Fibroblast of skin of abdomen (primary cell): ENCODE results near the gene TSTD1.
A peak's percentile ranks its signal among the peaks of the same experiment; 100 is the strongest.
"Not testable (repeated sequence)": the region's sequence is repeated elsewhere in the genome, so short reads cannot be mapped to it uniquely, and the experiment has no call there.

Experiments used
- DNase-seq: peaks from one replicate; pipeline ENCODE4 v3.0.0-alpha.2; 2013

The TSTD1 gene

DNA sequence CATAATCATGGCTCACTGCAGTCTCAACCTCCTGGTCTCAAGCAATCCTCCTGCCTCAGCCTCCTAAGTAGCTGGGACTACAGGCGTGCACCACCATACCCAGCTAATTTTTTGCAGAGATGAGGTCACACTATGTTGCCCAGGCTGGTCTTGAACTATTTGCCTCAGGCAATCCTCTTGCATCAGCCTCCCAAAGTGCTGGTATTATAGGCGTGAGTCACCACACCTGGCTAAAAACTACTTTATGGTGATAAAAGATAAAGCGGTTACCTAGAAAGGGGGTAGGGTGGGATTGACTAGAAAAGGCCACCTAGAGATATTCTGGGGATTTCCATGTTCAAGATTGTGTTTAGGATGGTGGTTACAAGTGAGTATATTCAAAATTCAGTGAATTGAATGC is 5.0 kb downstream of the TSTD1 start:
- no peak for DNase-seq

GRCh38 chr1:161032409-161032808 is 6.4 kb downstream of the TSTD1 start:
- DNase-seq, result no peak

- no peak for DNase-seq
These were observed 6.9 kb downstream of the TSTD1 start for GRCh38 chr1:161031874-161032273.

DNA sequence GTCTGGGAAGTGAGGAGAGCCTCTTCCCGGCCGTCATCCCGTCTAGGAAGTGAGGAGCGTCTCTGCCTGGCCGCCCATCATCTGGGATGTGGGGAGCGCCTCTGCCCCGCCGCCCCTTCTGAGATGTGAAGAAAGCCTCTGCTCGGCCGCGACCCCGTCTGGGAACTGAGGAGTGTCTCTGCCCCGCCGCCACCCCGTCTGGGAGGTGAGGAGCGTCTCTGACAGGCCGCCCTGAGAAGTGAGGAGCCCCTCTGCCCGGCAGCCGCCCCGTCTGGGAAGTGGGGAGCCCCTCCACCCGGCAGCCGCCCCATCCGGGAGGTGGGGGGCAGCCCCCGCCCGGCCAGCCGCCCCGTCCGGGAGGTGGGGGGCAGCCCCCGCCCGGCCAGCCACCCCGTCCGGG is 9.3 kb downstream of the TSTD1 start:
- DNase-seq, result not testable (repeated sequence)

DNA sequence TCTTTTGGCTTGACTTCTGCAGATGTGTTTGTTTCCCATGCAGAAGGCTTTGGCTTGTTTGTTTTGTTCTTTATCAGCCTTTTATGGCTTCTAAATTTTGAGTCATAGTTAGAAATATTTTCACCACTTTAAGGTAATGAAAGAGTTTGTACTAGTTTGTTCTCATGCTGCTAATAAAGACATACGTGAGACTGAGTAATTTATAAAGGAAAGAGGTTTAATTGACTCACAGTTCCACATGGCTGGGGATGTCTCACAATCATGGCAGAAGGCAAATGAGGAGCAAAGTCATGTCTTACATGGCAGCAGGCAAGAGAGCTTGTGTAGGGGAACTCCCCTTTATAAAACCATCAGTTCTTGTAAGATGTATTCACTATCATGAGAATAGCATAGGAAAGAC is 11.8 kb downstream of the TSTD1 start:
- not testable (repeated sequence) for DNase-seq

- DNase-seq, result not testable (repeated sequence)
These were observed 16.3 kb downstream of the TSTD1 start for GRCh38 chr1:161022432-161022831.

GRCh38 chr1:161021970-161022353 is 16.8 kb downstream of the TSTD1 start:
- no peak for DNase-seq

GRCh38 chr1:161021165-161021969 is 17.4 kb downstream of the TSTD1 start:
- DNase-seq, result no peak

DNA sequence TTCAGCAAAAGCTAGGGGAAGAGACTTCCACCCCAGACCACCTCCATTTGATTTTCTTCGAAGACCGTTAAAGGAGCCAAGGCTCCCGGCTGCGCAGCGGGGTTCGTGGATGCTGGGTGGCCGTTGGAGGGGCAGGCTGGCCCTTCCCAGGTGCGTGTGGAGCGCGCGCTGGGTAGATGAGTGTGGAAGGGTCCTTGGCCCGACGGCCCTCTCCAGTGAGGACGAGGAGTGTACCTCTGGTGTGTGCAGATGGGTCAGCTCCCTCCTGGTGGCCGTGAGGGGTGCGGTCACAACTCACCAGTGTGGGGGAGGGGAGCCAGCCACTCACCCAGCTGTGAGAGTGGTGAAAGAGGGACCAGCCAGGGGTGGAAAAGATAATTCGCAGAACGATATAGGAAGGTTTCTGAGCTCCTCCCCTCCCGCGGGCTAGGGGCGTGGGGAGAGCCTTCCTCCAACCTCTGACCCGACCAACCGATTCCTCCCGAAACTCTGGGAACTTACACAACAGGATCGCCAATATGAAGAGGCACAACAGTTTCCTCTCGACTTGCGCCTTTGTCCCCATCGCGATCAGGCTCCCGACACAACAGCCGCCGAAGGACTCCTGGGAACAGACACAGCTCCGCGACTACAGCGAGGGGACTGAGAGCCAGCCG is 18.1 kb downstream of the TSTD1 start, which contains the start of gene F11R:
TSS of gene F11R (minus strand) at position 644 of the 656 bp plus-strand sequence. CDS start at position 565, 79 bp downstream.
- DNase-seq, result no peak

GRCh38 chr1:161019751-161020495 is 18.8 kb downstream of the TSTD1 start:
- DNase-seq, result no peak

GRCh38 chr1:161019111-161019660 is 19.6 kb downstream of the TSTD1 start:
- DNase-seq, result not testable (repeated sequence)

DNA sequence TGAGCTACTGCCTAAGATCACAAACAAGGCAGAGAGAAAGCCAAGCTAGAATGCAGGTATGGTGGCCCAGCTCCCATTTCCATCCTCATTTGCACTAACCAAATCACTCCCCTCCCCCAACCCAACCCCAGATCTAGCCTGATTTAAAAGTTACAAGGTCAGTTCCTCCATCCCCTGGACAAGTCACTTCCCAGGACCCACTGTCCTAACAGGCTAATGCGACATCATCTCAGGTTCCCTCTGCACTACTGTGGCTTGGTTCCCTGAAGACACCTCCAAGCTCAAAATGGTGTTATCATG is 20.2 kb downstream of the TSTD1 start:
- no peak for DNase-seq

GRCh38 chr1:161017756-161018630 is 20.8 kb downstream of the TSTD1 start:
- DNase-seq, result no peak

DNA sequence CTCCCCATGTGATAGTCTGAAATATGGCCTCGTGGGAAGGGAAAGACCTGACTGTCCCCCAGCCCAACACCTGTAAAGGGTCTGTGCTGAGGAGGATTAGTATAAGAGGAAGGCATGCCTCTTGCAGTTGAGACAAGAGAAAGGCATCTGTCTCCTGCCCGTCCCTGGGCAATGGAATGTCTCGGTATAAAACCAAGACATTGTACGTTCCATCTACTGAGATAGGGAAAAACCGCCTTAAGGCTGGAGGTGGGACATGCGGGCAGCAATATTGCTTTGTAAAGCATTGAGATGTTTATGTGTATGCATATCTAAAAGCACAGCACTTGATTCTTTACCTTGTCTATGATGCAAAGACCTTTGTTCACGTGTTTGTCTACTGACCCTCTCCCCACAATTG is 21.6 kb downstream of the TSTD1 start:
- not testable (repeated sequence) for DNase-seq

GRCh38 chr1:161016683-161017082 is 22.1 kb downstream of the TSTD1 start:
- DNase-seq, result not testable (repeated sequence)

GRCh38 chr1:161013488-161014230 is 25.1 kb downstream of the TSTD1 start:
- DNase-seq, result peak; percentile 56

DNA sequence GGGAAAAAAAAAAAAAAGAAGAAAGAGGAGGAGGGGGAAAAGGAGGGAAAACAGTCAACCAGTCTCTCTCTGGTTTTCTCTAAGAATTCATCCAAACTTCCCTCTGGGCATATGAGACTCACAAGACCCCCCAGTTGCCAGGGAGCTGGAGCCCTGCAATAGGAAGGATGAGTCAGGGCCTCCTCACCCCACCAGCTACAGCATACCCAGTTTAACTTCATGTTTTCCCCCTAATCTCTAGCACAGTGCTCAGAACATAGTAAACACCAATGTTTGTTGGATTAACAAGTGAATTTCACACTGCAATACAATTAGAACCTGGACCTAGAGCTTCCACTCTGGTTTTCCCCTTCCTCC is 25.7 kb downstream of the TSTD1 start:
- no peak for DNase-seq

DNA sequence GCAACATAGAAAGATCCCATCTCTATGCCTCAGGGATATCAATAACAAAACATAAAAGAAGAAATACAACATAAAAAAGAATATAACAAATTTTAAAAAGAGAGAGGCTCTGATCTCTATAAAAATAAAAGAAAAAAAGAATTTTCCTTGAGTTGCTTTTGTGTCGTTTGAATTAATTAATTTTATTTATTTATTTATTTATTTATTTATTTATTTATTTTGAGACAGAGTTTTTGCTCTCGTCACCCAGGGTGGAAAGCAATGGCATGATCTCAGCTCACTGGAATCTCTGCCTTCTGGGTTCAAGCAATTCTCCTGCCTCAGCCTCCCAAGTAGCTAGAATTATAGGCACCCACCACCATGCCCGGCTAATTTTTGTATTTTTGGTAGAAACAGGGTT is 26.3 kb downstream of the TSTD1 start:
- no peak for DNase-seq

- DNase-seq, result no peak
These were observed 29.1 kb downstream of the TSTD1 start for GRCh38 chr1:161009602-161010211.

- DNase-seq, result no peak
These were observed 29.8 kb downstream of the TSTD1 start for GRCh38 chr1:161008869-161009510.

DNA sequence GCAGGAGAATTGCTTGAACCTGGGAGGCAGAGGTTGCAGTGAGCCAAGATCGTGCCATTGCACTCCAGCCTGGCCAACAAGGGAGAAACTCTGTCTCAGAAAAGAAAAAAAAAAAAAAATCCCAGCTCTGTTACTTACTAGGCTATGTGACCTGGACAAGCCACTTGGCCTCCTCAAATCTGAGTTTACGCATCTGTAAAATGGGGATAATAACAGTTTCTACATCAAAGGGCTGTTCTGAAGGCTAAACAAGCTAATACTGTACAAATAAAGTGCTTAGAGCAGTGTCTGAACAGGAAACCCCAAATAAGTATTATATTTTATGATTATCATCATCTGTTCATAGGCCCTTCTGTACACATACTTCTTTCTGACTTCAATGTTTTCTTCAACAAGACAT is 31.4 kb downstream of the TSTD1 start:
- DNase-seq, result no peak
